PFSK-1 (cell line): ENCODE measurements around the gene IL1RL1.

Experiments
- FOXP2 ChIP-seq: optimal IDR thresholded peaks from 2 replicates; pipeline ENCODE3; 2011; ENCODE audit warnings: borderline replicate concordance, control low read depth, inconsistent platforms; ENCODE audit not compliant: insufficient read depth; ENCODE audit errors: extremely low read length, extremely low read depth
- POLR2AphosphoS5 ChIP-seq: IDR thresholded peaks from 2 replicates; pipeline ENCODE4 v1.6.1; 2012; ENCODE audit warnings: low read depth, mild to moderate bottlenecking, control low read depth, low read length, moderate library complexity
- REST ChIP-seq, 2 experiments: IDR thresholded peaks; 2 replicates each; pipeline versions ENCODE4 v1.6.1 to v1.8.0; 2011 to 2012; ENCODE audit warnings: low read depth in 2 of 2, low read length in 2 of 2, control low read depth in 1 of 2, inconsistent platforms in 1 of 2, mild to moderate bottlenecking in 1 of 2, moderate library complexity in 1 of 2; ENCODE audit not compliant: insufficient read depth in 1 of 2
- SIN3A ChIP-seq: IDR thresholded peaks from 2 replicates; pipeline ENCODE4 v1.6.1; 2012; ENCODE audit warnings: mild to moderate bottlenecking, low read length, moderate library complexity, borderline replicate concordance; ENCODE audit not compliant: insufficient read depth
- TAF1 ChIP-seq: IDR thresholded peaks from 2 replicates; pipeline ENCODE4 v1.6.1; 2012; ENCODE audit warnings: low read length, control low read depth, borderline replicate concordance; ENCODE audit not compliant: insufficient read depth

IL1RL1 gene

GRCh38 chr2:102340778-102341177 is 29.4 kb downstream of the IL1RL1 start:
- TF ChIP-seq SIN3A (no peak), FOXP2 (no peak), TAF1 (no peak), POLR2AphosphoS5 (no peak), REST (IDR thresholded peaks at IDR 0.05; ENCODE audit: insufficient read depth in 1 of 2, low read depth in 2 of 2, low read length in 2 of 2) (no peak)

- no peak for TF ChIP-seq POLR2AphosphoS5
- TF ChIP-seq SIN3A: no peak
- no peak for TF ChIP-seq TAF1
- no peak for TF ChIP-seq REST (IDR thresholded peaks at IDR 0.05; ENCODE audit: insufficient read depth in 1 of 2, low read depth in 2 of 2, low read length in 2 of 2)
- no peak for TF ChIP-seq FOXP2
Measured at GRCh38 chr2:102342888-102343287, 31.5 kb downstream of the IL1RL1 start.

GRCh38 chr2:102344397-102344796 is 33.0 kb downstream of the IL1RL1 start:
- no peak for TF ChIP-seq FOXP2
- no peak for TF ChIP-seq SIN3A
- TF ChIP-seq TAF1: no peak
- TF ChIP-seq POLR2AphosphoS5: no peak
- no peak for TF ChIP-seq REST (IDR thresholded peaks at IDR 0.05; ENCODE audit: insufficient read depth in 1 of 2, low read depth in 2 of 2, low read length in 2 of 2)

- no peak for TF ChIP-seq TAF1
- TF ChIP-seq POLR2AphosphoS5: no peak
- TF ChIP-seq SIN3A: no peak
- TF ChIP-seq FOXP2: no peak
- TF ChIP-seq REST (IDR thresholded peaks at IDR 0.05; ENCODE audit: insufficient read depth in 1 of 2, low read depth in 2 of 2, low read length in 2 of 2): no peak
Measured at GRCh38 chr2:102345329-102345920, 34.1 kb downstream of the IL1RL1 start.
